Activated T-helper 2 cell treated with anti-CD3 and anti-CD28 coated beads, Interferon-gamma antibody, Interleukin-2, Interleukin-4, amounts not matched to agents 10 μg/mL and 5 μg/mL and 100 μg/mL, durations not matched to agents 14 hours and 24 hours and 36 hours (primary cell): ENCODE results near the gene RAE1. TPM values are rescaled to one million over a fixed set of nuclear protein-coding genes. Genes with fewer than 3 reads are reported as not detected.

Source experiments
- DNase-seq: peaks from one replicate; pipeline ENCODE4 v3.0.0; 2021; ENCODE audit warnings: low spot score
- H3K27ac Mint-ChIP-seq: one replicate; pipeline ENCODE4 v1.8.0; 2021; ENCODE audit warnings: mixed read lengths
- H3K27me3 Mint-ChIP-seq: one replicate; pipeline ENCODE4 v1.8.0; 2021; ENCODE audit warnings: low read depth, mixed read lengths
- H3K36me3 Mint-ChIP-seq: one replicate; pipeline ENCODE4 v1.8.0; 2021; ENCODE audit warnings: low read depth, mixed read lengths
- H3K4me1 Mint-ChIP-seq: one replicate; pipeline ENCODE4 v1.8.0; 2021; ENCODE audit warnings: low read depth, mixed read lengths
- H3K4me3 Mint-ChIP-seq: one replicate; pipeline ENCODE4 v1.8.0; 2021; ENCODE audit warnings: low read depth, mild to moderate bottlenecking, moderate library complexity, mixed read lengths
- H3K9me3 Mint-ChIP-seq: one replicate; pipeline ENCODE4 v1.8.0; 2021; ENCODE audit warnings: mixed read lengths
- intact Hi-C: fragments of 100-400 bp; cut with micrococcal nuclease; formaldehyde crosslinking; loops from one replicate; pipeline ENCODE4 v1.15.1; 2023
- total RNA-seq: library from RNA; stranded (reverse); gene quantifications from 2 replicates; pipeline ENCODE4 v1.2.3, GENCODE V29; 2022

Gene RAE1
- total RNA-seq, 1 donor from 2014 or later = 48.1 TPM

DNA sequence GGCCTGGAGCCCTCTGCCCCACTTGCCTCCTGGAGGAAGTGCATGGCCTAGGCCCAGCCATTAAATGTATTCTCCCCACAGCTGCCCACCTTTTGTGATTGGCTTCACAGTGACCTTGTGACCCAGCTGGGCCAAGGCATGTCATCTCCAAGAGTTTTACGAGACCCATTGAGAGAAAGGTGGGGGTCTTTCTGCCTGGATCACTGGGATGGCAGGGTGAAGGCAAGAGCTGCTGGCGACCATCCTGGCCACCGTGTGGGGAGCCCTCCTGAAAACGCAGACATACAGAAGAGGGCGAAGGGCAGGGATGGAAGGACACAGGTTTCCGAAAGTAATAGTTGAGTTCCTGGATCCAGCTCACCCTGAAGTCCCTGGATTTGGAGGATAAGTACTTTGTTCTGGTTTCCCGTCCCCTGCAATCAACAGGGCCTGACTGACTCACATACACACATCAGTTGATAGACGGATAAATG lies 33.7 kb upstream of the RAE1 start:
- DNase-seq = no peak
- Mint-ChIP-seq H3K4me1 (no peaks in the 10 kb centered on the region), H3K27ac (no peak overlapping the region), H3K4me3 (no peak overlapping the region), H3K27me3 (peaks cover 14% of the 10 kb centered on the region), H3K36me3 (no peaks in the 10 kb centered on the region), H3K9me3 (no peaks in the 10 kb centered on the region)
- intact Hi-C loops = no loop called here

- Mint-ChIP-seq H3K9me3 (no peaks in the 10 kb centered on the region), H3K27ac (no peak overlapping the region), H3K27me3 (peaks cover 19% of the 10 kb centered on the region), H3K4me3 (no peak overlapping the region), H3K4me1 (no peaks in the 10 kb centered on the region), H3K36me3 (no peaks in the 10 kb centered on the region)
- DNase-seq = no peak
- intact Hi-C loops = no loop called here
Measured at GRCh38 chr20:57317789-57318371, 33.2 kb upstream of the RAE1 start.

- H3K4me1 Mint-ChIP-seq = no peaks in the 10 kb centered on the region
- H3K27ac Mint-ChIP-seq = no peak overlapping the region
- no peak for DNase-seq
- no peak overlapping the region for H3K4me3 Mint-ChIP-seq
- intact Hi-C loops = no loop called here
- H3K36me3 Mint-ChIP-seq = no peaks in the 10 kb centered on the region
- no peaks in the 10 kb centered on the region for H3K9me3 Mint-ChIP-seq
- peaks cover 27% of the 10 kb centered on the region for H3K27me3 Mint-ChIP-seq
Measured at GRCh38 chr20:57319584-57319983, 31.5 kb upstream of the RAE1 start.

- Mint-ChIP-seq H3K9me3 (no peaks in the 10 kb centered on the region), H3K4me3 (no peak overlapping the region), H3K36me3 (no peaks in the 10 kb centered on the region), H3K4me1 (no peaks in the 10 kb centered on the region), H3K27ac (no peak overlapping the region), H3K27me3 (peaks cover 35% of the 10 kb centered on the region)
- intact Hi-C loops = no loop called here
- DNase-seq = no peak
Measured at GRCh38 chr20:57320358-57320757, 30.7 kb upstream of the RAE1 start.

DNA sequence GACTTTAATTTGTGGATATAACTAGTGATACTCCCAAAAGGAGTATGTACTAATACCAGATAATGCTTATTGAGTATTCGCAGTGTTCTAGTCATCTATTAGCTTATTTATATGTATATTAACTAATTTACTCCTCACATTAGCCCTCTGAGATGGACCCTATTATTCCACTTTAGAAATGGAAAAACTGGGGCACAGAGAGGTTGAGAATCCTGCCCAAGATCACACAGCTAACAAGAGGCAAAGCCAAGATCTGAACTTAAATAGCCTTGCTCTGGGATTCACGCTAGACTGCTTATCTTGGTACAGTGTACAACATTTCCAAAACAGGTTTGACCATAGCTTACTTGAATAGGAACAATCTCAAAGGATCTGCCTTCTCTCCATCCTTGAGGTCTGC lies 29.9 kb upstream of the RAE1 start:
- Mint-ChIP-seq H3K4me3 (no peak overlapping the region), H3K4me1 (no peaks in the 10 kb centered on the region), H3K27me3 (peaks cover 36% of the 10 kb centered on the region), H3K36me3 (no peaks in the 10 kb centered on the region), H3K27ac (no peak overlapping the region), H3K9me3 (no peaks in the 10 kb centered on the region)
- intact Hi-C loops = no loop called here
- no peak for DNase-seq

DNA sequence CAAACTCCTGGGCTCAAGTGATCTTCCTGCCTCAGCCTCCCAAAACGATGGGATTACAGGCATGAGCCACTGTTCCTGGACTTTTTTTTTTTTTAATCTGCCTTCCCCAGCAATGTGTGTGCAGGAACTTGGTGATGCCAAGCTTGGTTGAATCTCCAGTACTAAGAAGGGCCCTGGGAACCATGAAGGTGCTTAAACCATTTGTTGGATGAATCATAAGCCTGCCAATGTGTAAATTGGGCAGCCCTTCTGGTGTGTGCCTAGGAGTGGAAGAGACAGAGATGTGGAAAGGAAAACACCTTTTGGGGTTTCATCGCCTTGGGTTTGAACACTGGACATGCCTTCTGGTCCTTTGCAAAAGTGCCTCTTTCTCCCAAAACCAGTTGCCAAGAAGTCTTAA lies 28.6 kb upstream of the RAE1 start:
- Mint-ChIP-seq H3K36me3 (no peaks in the 10 kb centered on the region), H3K9me3 (no peaks in the 10 kb centered on the region), H3K4me3 (no peak overlapping the region), H3K27ac (no peak overlapping the region), H3K4me1 (no peaks in the 10 kb centered on the region), H3K27me3 (peaks cover 46% of the 10 kb centered on the region)
- no peak for DNase-seq
- intact Hi-C loops = no loop called here

DNA sequence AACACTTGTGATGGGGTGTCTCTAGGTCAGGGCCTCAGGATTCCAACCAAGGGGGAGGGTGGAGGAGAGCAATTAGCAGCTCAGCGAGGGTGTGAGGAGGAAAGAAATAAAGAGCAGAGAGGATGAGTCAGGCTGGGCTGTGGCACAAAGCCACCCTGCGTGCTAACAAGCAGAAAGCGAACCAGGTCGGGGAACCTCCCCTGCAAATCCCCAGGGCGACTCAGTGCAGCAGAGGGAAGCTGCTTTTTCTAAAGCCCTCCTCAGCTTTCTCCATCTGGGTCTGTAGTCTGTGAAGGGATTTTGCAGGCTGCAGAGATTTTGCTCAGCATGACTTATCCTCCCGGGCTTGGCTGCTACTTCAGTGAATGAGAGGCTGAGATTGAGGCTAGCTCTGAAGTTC lies 28.0 kb upstream of the RAE1 start:
- intact Hi-C loops = no loop called here
- no peaks in the 10 kb centered on the region for H3K4me1 Mint-ChIP-seq
- no peak for DNase-seq
- H3K27me3 Mint-ChIP-seq = peaks cover 49% of the 10 kb centered on the region
- H3K36me3 Mint-ChIP-seq = no peaks in the 10 kb centered on the region
- H3K9me3 Mint-ChIP-seq = no peaks in the 10 kb centered on the region
- no peak overlapping the region for H3K4me3 Mint-ChIP-seq
- no peak overlapping the region for H3K27ac Mint-ChIP-seq

DNA sequence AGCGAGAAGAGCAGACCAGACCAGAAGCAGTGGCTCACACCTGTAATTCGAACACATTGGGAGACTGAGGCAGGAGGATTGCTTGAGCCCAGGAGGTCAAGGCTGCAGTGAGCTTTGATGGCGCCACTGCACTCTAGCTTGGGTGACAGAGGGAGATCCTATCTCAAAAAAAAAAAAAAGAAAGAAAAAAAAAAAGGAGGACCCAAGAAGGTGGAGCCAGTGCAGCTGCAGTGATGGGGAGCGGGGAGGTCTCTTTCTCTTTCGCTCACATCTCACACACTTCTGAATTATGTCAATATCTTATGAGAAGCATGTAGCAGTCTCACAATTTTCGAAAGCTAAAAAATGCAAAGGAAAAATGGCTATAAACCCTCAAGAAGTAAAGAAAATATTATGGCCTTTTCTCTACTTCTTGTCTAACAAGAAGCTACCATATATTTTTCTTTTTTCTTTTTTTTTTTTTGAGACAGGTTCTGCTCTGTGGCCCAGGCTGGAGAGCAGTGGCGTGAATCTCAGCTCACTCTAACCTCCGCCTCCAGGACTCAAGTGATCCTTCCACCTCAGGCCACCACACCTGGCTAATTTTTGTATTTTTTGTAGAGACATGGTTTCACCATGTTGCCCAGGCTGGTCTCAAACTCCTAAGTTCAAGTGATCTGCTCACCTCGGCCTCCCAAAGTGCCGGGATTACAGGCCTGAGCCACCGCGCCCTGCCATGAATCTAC lies 25.3 kb upstream of the RAE1 start:
- DNase-seq = no peak
- intact Hi-C loops = no loop called here
- H3K27ac Mint-ChIP-seq = no peak overlapping the region
- peaks cover 50% of the 10 kb centered on the region for H3K27me3 Mint-ChIP-seq
- H3K9me3 Mint-ChIP-seq = no peaks in the 10 kb centered on the region
- H3K4me3 Mint-ChIP-seq = no peak overlapping the region
- H3K4me1 Mint-ChIP-seq = no peaks in the 10 kb centered on the region
- H3K36me3 Mint-ChIP-seq = no peaks in the 10 kb centered on the region

DNA sequence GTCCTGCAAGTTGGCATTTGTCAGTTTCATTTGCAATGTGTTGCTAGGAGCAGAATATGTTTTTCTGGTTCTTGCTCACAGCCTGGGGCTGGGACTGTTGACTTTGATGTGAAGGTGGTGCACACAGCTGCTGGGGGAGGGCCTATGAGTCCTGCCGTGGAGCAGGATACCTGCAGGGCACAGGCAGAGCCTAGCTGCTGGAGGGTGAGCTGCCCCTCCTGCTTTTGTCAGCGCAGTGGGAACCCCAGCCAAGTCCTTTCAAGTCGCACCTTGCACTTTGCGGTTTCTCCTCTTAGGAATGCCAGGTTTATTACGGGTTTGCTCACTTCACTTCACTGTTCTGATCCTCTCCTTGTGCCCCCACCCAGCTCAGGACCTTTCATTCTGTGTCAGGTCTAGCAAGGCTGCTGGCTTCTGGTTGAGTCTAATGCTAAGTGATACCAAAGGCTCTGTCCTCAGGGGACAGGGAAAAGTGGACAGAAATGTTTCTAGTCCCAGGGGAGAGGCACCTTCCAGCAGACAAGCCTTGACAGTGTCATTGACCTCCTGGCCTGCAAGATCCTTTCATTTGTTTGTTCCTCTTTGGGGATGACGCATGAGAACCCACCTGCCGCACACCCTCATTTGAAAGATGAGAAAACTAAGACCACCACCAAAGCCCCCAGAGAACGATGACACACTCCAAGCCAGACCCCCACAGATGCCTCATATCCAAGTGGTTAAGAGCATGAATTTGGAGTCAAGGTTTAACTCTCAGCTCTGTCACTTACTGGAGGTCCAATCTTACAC lies 24.2 kb upstream of the RAE1 start:
- H3K27ac Mint-ChIP-seq = no peak overlapping the region
- no peak overlapping the region for H3K4me3 Mint-ChIP-seq
- no peak for DNase-seq
- H3K4me1 Mint-ChIP-seq = no peaks in the 10 kb centered on the region
- peaks cover 50% of the 10 kb centered on the region for H3K27me3 Mint-ChIP-seq
- intact Hi-C loops = no loop called here
- no peaks in the 10 kb centered on the region for H3K9me3 Mint-ChIP-seq
- H3K36me3 Mint-ChIP-seq = no peaks in the 10 kb centered on the region

DNA sequence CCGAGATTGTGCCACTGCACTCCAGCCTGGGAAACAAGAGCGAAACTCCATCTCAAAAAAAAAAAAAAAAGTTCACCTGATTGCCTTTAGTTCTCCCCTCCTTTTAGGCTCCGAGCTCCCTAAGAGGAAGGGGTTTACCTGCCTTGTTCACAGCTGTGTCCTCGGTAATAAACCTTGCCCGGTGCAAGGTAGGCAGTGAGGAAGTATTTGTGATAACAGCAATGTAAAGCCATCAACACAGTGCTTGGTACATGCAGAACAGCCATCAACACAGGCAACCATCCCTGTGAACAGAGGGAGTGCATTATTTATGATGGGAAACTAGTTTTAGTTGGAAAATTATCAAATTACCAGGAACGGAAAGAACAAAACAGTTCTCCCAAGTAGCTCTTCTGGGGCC lies 23.2 kb upstream of the RAE1 start:
- intact Hi-C loops = no loop called here
- no peaks in the 10 kb centered on the region for H3K4me1 Mint-ChIP-seq
- no peaks in the 10 kb centered on the region for H3K36me3 Mint-ChIP-seq
- peaks cover 48% of the 10 kb centered on the region for H3K27me3 Mint-ChIP-seq
- no peak for DNase-seq
- H3K9me3 Mint-ChIP-seq = no peaks in the 10 kb centered on the region
- no peak overlapping the region for H3K4me3 Mint-ChIP-seq
- no peak overlapping the region for H3K27ac Mint-ChIP-seq

- Mint-ChIP-seq H3K36me3 (no peaks in the 10 kb centered on the region), H3K4me3 (no peak within 1 kb of the TSS), H3K4me1 (no peaks in the 10 kb centered on the region), H3K9me3 (no peaks in the 10 kb centered on the region), H3K27ac (no peak within 1 kb of the TSS), H3K27me3 (peaks cover 43% of the 10 kb centered on the region)
- no peak for DNase-seq
- intact Hi-C loops = no loop called here
Measured at GRCh38 chr20:57329608-57330221, 21.3 kb upstream of the RAE1 start, which contains the start of gene SPO11. Gene SPO11, plus strand, starts transcription at chr20:57329803. Its CDS starts 65 bp downstream, at chr20:57329868.

DNA sequence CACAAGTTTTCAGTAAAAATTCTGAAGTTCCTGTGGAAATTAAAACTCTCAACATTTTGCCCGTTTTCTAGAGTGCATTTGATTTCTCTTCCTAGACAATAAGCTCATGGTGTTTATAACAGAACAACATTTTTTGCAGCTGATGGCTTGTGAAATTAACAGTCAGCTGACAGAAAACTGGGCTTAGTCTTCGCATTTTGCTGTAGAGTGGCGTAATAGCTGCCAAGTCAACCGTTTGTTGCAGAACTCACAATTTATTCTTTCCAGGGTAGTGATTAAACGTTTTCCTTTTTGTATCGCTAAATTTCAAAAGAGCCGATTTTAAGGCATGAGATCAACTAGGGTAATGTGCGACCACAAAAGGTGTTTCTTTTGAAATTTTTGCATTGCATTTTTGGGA lies 20.1 kb upstream of the RAE1 start:
- intact Hi-C loops = no loop called here
- H3K27me3 Mint-ChIP-seq = peaks cover 35% of the 10 kb centered on the region
- no peak overlapping the region for H3K4me3 Mint-ChIP-seq
- no peak overlapping the region for H3K27ac Mint-ChIP-seq
- H3K4me1 Mint-ChIP-seq = no peaks in the 10 kb centered on the region
- no peak for DNase-seq
- no peaks in the 10 kb centered on the region for H3K9me3 Mint-ChIP-seq
- no peaks in the 10 kb centered on the region for H3K36me3 Mint-ChIP-seq
